Measurements from ENCODE around the gene PNPLA6.

DNA sequence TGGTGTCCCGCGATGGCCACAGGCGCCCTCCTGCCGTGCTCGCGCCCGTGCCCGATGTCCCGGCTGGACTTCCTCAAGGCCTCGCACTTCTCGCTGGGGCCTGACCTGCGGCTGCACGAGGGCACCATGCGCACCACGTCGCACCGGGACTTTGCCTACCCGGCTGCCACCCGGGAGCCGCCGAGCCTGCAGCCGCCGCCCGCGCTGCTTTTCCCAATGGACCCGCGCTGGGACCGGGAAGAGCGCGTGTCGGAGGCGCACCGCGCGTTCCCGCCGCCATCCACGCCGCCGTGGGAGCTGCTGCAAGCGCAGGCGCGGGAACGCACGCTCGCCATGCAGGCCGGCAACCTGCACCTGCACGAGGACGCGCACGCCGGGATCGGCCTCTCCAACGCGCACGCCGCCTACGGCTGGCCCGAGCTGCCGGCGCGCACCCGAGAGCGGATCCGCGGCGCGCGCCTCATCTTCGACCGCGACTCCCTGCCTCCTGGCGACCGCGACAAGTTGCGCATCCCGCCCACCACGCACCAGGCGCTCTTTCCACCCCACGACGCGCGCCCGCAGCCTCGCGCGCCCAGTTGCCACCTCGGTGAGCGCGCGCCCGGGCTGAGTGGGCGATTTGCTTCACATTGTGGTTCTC is 34.6 kb upstream of the PNPLA6 start:
- TF ChIP-seq, protein P1, sequence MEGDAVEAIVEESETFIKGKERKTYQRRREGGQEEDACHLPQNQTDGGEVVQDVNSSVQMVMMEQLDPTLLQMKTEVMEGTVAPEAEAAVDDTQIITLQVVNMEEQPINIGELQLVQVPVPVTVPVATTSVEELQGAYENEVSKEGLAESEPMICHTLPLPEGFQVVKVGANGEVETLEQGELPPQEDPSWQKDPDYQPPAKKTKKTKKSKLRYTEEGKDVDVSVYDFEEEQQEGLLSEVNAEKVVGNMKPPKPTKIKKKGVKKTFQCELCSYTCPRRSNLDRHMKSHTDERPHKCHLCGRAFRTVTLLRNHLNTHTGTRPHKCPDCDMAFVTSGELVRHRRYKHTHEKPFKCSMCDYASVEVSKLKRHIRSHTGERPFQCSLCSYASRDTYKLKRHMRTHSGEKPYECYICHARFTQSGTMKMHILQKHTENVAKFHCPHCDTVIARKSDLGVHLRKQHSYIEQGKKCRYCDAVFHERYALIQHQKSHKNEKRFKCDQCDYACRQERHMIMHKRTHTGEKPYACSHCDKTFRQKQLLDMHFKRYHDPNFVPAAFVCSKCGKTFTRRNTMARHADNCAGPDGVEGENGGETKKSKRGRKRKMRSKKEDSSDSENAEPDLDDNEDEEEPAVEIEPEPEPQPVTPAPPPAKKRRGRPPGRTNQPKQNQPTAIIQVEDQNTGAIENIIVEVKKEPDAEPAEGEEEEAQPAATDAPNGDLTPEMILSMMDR (IDR thresholded peaks at IDR 0.05) = peak in 4 of 6 experiments; percentile 8 to 47 (median 34)
- no peak for TF ChIP-seq POLR2A (IDR thresholded peaks at IDR 0.05)
